ENCODE results near the gene SREK1. TPM values are rescaled to one million over a fixed set of nuclear protein-coding genes. Genes with fewer than 3 reads are reported as not detected.

SREK1 gene
- total RNA-seq, 2 experiments from 2014 or later, result 52.2 to 60.0 TPM

- CTCF ChIA-PET, result interaction anchor here (0.8 kb wide), 1 partner anchor 74 kb away, joined by 3 read pairs; no protein-coding TSS in a partner anchor
- H3K9me3 Mint-ChIP-seq, result peaks cover 1% of the 10 kb centered on the region
- H3K27ac Mint-ChIP-seq, result no peak overlapping the region
- peaks cover 5% of the 10 kb centered on the region for H3K27me3 Mint-ChIP-seq (ENCODE audit: low read depth)
- DNase-seq, result no peak
- no peaks in the 10 kb centered on the region for H3K36me3 Mint-ChIP-seq (ENCODE audit: low read depth)
- intact Hi-C loops (cut with micrococcal nuclease), result no loop called here
- H3K4me3 Mint-ChIP-seq, result no peak overlapping the region
- no peaks in the 10 kb centered on the region for H3K4me1 Mint-ChIP-seq (ENCODE audit: low read depth)
Measured at GRCh38 chr5:66232275-66232674, 88.2 kb downstream of the SREK1 start.

GRCh38 chr5:66232706-66233445 is 88.8 kb downstream of the SREK1 start:
- CTCF ChIA-PET, result interaction anchor here (0.8 kb wide), 1 partner anchor 73 kb away, joined by 3 read pairs; no protein-coding TSS in a partner anchor
- no peak for DNase-seq
- Mint-ChIP-seq H3K27ac (no peak overlapping the region), H3K4me3 (no peak overlapping the region), H3K9me3 (peaks cover 1% of the 10 kb centered on the region), H3K4me1 (ENCODE audit: low read depth) (no peaks in the 10 kb centered on the region), H3K27me3 (ENCODE audit: low read depth) (peaks cover 6% of the 10 kb centered on the region), H3K36me3 (ENCODE audit: low read depth) (no peaks in the 10 kb centered on the region)
- intact Hi-C loops (cut with micrococcal nuclease), result no loop called here

Other genes starting within 250 kb of the SREK1 start
- 10 to 100 TPM; 41.9 to 42.2 TPM for gene ERBIN, start 217.7 kb upstream of the SREK1 start, total RNA-seq